Motor neuron (in vitro differentiated cells): Measurements from ENCODE around the gene CAP1. TPM values are rescaled to one million over a fixed set of nuclear protein-coding genes. Genes with fewer than 3 reads are reported as not detected.
"Not testable (repeated sequence)": the region's sequence is repeated elsewhere in the genome, so short reads cannot be mapped to it uniquely, and the experiment has no call there.

Experiments used
- ATAC-seq, 8 experiments: fragments of 200-7000 bp; cut with Tn5 transposase; replicated peaks in 6 of 8; 2 replicates each; pipeline ENCODE4 v1.8.0; 2021; ENCODE audit warnings: mild to moderate bottlenecking in 8 of 8, moderate library complexity in 8 of 8
- H3K27ac ChIP-seq, 2 donors: fragments of 250-450 bp; sonication (Bioruptor Pico); 2 replicates each; pipeline ENCODE4 v1.9.0; 2021; ENCODE audit warnings: antibody characterized with exemption in 2 of 2, mild to moderate bottlenecking in 2 of 2, moderate library complexity in 1 of 2
- H3K4me1 ChIP-seq, 2 donors: fragments of 250-450 bp; sonication (Bioruptor Pico); replicated peaks in 1 of 2; 2 replicates each; pipeline ENCODE4 v1.6.1; 2021; ENCODE audit warnings: antibody characterized with exemption in 2 of 2, mild to moderate bottlenecking in 2 of 2, moderate library complexity in 1 of 2
- H3K4me3 ChIP-seq, 5 donors: fragments of 250-450 bp; sonication (Bioruptor Pico); 2 replicates each; pipeline ENCODE4 v1.9.0; 2021; ENCODE audit warnings: antibody characterized with exemption in 5 of 5, mild to moderate bottlenecking in 5 of 5, moderate library complexity in 4 of 5
- WGBS, 10 experiments: fragments of 450-650 bp; shearing (Covaris generic); methylation state at CpG; one replicate each; pipeline ENCODE4 v1.0.0; 2022; 5-methylcytosine and 5-hydroxymethylcytosine counted together
- in situ Hi-C, 9 experiments: fragments of 400-800 bp; cut with MboI; loops; one replicate each; pipeline ENCODE4 v1.15.0; 2021; ENCODE audit warnings: low sequenced_read_pairs in 9 of 9, low pct_unique_long_range_greater_than_20kb in 2 of 9; ENCODE audit not compliant: unreplicated experiment in 9 of 9
- total RNA-seq, 8 experiments: library from RNA; unstranded; fragments of 300-600 nt; gene quantifications; 2 replicates each; pipeline versions ENCODE4 v1.2.3 to v1.2.4, GENCODE V29; 2022

Gene CAP1
- total RNA-seq, 8 experiments from 2014 or later, result 120 to 220 (median 158) TPM

DNA sequence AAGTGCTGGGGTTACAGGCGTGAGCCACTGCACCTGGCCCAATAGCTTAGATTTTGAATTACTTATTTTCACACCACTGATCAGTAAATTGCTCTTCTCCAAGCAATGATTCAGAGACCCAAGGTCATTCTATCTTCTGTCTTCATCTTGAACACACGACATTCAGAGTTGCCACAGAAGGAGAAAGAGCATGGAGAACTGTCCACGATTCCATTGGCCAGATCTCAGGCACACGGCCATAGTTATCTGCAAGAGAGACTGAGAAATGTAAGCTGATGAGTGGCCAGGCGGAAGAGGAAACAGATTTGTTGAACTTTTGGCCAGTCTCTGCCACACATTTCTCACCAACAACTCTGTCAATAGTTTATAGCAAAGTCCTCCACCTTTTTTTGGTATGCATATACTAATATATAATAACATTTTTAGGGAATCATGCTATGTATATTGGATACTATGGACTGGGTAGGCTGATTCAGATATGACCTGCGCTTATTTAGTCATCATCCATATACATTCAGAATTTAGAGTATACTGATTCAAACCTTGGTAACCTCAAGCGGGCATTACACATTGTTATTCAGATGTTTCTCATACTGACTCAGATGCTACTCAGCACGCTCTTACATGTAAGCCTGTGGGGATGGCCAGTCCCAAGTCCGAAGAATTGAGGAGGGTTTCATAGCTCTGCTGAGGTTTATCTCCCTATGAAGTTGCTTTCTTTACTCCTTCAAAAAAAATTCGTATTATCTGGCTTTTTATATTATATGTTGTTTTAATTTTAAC is 25.5 kb upstream of the CAP1 start:
- H3K4me1 ChIP-seq, result no peaks in the 10 kb centered on the region
- in situ Hi-C loops, result no loop called here
- 0 to 80% (median 52%) methylated on average over 1 to 10 of the region's 10 CpGs for WGBS, 10 experiments
- no peak overlapping the region for H3K27ac ChIP-seq
- peak in 6 of 8 experiments; percentile 25 to 99 (median 51) for ATAC-seq
- no peak overlapping the region for H3K4me3 ChIP-seq

DNA sequence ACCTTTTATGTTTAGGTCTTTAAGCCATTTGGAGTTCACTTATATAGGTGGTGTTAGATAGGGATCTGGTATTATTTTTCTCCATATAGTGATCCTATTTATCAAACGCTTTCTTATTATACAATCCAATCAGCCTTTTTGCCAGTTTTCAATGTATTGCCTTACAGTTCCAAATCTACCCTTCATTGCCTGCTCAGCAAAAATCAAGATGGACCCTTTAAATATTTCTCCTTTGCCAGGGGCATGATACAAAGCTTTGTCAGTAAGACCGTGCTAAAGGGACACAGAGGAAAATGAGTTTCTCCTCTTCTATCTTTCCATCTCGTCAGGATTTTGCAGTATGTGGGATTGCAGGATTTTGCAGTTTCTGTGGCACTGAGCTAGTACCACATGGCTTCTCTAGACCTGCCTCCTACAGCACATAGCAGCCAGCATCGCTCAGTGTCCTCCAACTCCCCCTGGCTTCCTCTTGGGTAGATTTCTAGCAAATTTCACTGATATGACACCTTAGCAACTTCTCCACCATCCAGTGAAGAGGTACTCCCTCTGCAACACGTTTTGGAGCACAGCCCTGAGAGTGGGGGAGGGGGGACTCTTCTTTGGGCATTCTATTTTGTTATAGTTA is 22.5 kb upstream of the CAP1 start:
- WGBS, 10 experiments, result 33 to 87% (median 64%) methylated on average over 2 to 5 of the region's 5 CpGs
- no peak for ATAC-seq
- in situ Hi-C loops, result no loop called here
- Histone ChIP-seq H3K4me3 (no peak overlapping the region), H3K4me1 (no peaks in the 10 kb centered on the region), H3K27ac (no peak overlapping the region)

DNA sequence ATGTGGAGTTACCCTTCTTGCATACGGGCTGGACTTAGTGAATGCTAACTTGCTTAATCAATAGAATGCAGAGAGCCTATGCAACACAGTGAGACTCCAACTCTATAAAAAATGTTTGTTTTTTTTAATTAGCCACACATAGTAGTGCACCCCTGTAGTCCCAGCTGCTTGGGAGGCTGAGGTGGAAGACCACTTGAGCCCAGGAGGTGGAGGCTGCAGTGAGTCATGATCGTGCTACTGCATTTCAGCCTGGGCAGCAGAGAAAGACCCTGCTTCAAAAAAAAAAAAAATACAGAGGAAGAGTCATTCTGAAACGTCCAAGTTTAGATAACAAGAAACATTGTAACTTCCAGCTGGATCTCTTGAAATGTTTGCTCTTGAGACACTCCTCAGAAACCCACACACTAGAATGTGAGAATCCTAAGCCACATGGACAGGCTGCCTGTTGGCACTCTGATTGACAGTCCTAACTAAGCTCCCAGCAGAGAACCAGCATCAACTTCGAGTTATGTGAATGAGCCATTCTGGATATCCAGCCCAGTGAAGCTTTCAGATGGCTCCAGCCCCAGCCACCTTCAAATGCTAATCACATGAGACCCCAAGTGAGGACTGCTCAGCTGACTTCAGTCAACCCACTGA is 20.0 kb upstream of the CAP1 start:
- ATAC-seq, result no peak
- WGBS, 10 experiments, result 14 to 86% (median 58%) methylated on average over 1 to 4 of the region's 4 CpGs; no CpG with 5 or more reads in 1 of the 10 experiments
- H3K4me3 ChIP-seq, result no peak overlapping the region
- no peak overlapping the region for H3K27ac ChIP-seq
- H3K4me1 ChIP-seq, result no peaks in the 10 kb centered on the region
- in situ Hi-C loops, result no loop called here

DNA sequence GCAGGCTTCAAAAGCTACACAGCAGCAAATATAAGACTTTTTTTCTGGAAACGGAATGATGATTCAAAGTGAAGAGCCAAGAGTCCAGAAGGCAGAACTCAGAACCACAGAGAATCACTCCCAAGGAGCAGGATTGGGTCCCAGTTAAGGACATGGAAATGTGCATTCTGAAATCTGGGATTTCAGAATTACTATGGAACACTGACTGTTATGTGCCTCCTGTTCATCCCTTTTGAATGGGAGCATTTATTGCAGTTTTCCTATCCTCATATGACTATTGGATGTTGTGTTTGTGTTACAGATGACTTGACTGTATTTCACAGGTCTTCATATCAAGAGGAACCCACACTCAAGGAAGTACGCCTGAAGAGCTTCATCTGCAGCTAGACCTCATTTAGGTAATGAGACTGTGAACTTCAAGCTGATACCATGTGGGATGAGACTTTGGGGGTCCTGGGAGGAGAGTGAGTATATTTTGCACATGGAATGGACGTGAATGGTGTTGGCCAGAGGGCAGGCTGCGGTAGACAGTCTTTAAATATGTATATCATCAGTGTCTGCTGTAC is 17.1 kb upstream of the CAP1 start:
- Histone ChIP-seq H3K4me1 (no peaks in the 10 kb centered on the region), H3K27ac (no peak overlapping the region), H3K4me3 (no peak overlapping the region)
- WGBS, 10 experiments, result 44 to 81% (median 70%) methylated on average over 2 to 4 of the region's 4 CpGs
- in situ Hi-C loops, result no loop called here
- ATAC-seq, result no peak

DNA sequence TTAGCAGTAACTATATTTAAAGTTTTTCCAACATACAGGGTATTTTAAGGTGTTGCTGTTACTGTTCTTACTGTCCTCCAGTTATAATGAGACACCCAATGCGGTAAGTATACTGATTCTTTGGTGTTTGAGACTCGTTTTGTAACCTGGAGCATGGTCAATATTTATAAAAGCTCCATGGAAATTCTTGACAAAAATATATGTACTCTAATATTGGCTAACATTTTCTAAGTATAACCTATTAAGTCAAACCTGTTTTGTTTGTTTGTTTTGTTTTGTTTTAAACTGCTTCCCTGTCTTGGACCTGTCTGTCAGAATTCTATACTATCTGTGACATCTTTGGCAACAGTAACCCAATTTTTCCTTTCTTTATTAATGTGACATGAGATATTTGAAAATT is 15.9 kb upstream of the CAP1 start:
- Histone ChIP-seq H3K4me1 (no peaks in the 10 kb centered on the region), H3K4me3 (no peak overlapping the region), H3K27ac (no peak overlapping the region)
- in situ Hi-C loops, result no loop called here
- ATAC-seq, result no peak
- WGBS, 10 experiments, result 17 to 79% (median 49%) methylated on average over 1 to 2 of the region's 2 CpGs

DNA sequence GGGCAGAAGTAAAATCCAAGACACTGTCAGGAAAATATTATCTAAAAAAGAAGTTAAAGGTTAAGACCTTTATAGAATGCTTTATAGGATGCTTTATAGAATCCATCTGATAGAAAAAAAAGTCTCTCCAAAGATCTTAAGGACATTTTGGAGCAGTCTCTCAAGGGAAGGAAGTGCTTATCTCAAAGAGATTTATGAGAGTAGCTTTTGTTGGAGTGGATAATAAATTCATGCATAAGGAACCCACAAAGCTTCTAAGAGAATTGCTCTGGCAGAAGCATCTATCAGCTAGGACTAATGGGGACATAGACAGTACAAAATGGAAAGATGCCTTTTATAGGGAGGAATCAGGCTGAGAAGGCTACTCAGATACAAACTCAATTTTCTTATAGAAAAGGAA is 12.9 kb upstream of the CAP1 start:
- no peak overlapping the region for H3K27ac ChIP-seq
- in situ Hi-C loops, result no loop called here
- no peak overlapping the region for H3K4me3 ChIP-seq
- no peak for ATAC-seq
- no peaks in the 10 kb centered on the region for H3K4me1 ChIP-seq

DNA sequence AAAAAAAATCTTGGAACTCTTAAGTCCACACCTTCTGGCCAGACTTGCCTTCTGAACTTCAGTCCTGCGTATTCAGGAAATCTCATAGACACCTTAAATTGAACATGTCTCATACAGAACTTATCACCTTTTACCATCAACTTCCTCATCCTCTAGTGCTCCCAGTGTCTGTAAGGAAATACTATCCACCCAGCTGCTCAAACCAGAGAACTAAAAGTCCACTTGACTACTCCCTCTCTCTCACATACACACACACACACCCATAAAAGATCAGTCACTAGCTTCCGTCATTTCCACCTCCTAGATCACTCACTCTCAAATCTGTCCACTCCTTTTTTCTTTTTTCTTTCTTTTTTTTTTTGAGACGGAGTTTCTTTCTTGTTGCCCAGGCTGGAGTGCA is 10.9 kb upstream of the CAP1 start:
- 61 to 97% (median 76%) methylated on average over 1 to 3 of the region's 3 CpGs; no CpG with 5 or more reads in 2 of the 10 experiments for WGBS, 10 experiments

DNA sequence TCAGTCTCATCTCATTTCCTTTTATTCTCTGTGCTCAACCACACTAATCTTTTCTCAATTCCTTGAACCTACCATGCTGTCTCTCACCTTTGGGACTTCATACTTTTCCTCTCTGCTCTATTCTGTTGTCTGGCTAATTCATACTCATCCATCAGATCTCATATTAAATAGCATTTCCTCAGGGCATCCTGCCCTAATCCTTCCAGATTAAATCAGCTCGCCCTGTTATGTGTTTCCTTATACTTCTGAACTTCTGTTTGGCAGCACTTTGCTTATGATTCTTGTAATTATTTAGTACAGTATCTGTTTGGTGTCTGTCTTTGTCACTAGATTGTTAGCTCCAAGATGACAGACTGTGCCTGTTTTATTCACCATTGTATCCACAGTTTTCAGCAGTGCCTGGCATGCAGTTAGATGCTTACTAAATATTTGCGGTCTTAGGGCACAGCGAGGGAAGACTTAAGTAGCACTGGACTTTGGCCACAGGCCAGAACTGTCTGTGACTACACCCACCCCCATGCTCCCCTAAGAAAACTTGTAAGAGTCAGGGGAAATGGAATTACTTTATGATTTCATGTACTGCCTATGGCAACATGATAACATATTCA is 9.9 kb upstream of the CAP1 start:
- 20 to 93% (median 79%) methylated on average over 1 to 3 of the region's 3 CpGs; no CpG with 5 or more reads in 1 of the 10 experiments for WGBS, 10 experiments
- peak in 1 of 8 experiments; percentile 31 for ATAC-seq
- H3K4me1 ChIP-seq, result no peaks in the 10 kb centered on the region
- in situ Hi-C loops, result no loop called here
- H3K27ac ChIP-seq, result no peak overlapping the region
- no peak overlapping the region for H3K4me3 ChIP-seq

More for the DNA sequence above, 10.9 kb upstream of the CAP1 start:
- no peaks in the 10 kb centered on the region for H3K4me1 ChIP-seq
- H3K4me3 ChIP-seq, result no peak overlapping the region
- no peak overlapping the region for H3K27ac ChIP-seq
- in situ Hi-C loops, result no loop called here
- peak in 2 of 8 experiments; percentile 39 to 65 for ATAC-seq

DNA sequence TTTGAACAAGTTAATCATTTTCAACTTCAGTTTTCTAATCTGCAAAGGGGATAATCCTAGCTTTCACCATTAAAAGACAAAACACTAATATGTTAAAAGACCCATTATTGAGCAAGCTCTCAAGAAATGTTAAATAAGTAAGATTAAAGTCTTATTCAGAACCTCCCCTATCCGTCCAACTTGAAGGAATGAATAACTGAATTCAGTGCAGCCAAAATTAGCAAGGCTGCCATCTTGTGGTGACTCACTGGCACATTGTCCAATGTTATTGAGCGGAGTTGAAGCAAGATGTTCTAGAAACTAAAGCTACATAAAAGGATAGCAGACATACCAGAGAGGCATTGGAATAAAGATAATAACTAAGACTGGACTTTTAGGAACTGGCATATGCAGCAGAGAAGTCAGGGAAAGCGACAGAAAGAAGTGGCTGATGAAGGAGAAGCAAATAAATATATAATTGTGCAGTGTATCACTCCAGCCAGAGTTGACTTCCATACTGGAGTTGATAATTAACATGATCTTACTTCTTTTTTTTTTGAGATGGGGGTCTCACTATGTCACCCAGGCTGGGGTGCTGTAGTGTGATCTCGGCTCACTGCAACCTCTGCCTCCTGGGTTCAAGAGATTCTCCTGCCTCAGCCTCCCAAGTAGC is 8.2 kb upstream of the CAP1 start:
- Histone ChIP-seq H3K4me3 (no peak overlapping the region), H3K4me1 (no peaks in the 10 kb centered on the region), H3K27ac (no peak overlapping the region)
- in situ Hi-C loops, result no loop called here
- WGBS, 10 experiments, result 0 to 70% (median 41%) methylated on average over 2 to 4 of the region's 4 CpGs
- peak in 7 of 8 experiments; percentile 55 to 98 (median 78) for ATAC-seq

DNA sequence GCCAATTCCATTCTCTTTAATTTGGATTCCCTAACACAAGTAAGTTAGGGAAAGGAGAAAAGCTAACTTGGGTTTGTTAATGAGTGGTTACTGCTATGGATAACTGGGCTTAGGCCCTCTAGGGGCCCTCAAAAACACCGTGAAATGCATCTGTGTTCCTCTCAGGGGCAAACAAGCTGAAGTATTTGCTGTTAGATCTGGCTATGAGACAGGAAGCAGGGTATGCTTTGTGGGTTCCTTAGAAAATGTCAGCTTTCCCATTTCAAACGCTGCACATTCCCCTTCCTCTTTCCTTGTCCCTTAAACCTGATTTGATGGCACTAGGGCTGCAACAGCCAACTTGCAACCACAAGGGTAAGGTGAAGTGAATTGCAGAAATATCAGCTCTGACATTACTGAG is 5.7 kb upstream of the CAP1 start:
- WGBS, 10 experiments, result 46 to 100% (median 80%) methylated on average over 1 to 2 of the region's 2 CpGs; no CpG with 5 or more reads in 4 of the 10 experiments
- in situ Hi-C loops, result no loop called here

DNA sequence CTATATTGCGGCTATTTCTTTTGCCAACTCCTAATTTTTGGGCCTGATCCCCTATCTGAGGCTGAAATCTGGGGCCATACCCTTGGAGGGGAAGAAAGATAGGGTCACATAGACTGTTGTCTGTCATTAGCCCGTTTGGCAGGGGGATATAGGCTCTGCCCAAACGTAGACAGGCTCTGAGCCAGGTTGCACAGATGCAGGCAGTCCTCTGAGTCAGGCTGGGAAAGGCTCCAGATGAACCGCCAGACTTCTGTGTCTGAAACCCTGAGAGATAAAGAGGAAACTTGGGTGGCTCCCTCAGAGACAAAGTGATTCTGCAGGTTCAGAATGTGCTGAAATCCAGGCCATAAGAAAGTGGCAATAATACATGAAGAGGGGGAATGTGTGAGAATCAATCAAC is 4.0 kb upstream of the CAP1 start:
- no peak overlapping the region for H3K4me3 ChIP-seq
- peaks cover 3% of the 10 kb centered on the region in 2 donors for H3K4me1 ChIP-seq
- WGBS, 10 experiments, result 0 to 100% (median 80%) methylated on average over 1 to 4 of the region's 4 CpGs; no CpG with 5 or more reads in 1 of the 10 experiments
- in situ Hi-C loops, result no loop called here
- ATAC-seq, result no peak
- no peak overlapping the region for H3K27ac ChIP-seq

More for the DNA sequence above, 5.7 kb upstream of the CAP1 start:
- Histone ChIP-seq H3K4me3 (no peak overlapping the region), H3K4me1 (no peaks in the 10 kb centered on the region), H3K27ac (no peak overlapping the region)
- ATAC-seq, result no peak

DNA sequence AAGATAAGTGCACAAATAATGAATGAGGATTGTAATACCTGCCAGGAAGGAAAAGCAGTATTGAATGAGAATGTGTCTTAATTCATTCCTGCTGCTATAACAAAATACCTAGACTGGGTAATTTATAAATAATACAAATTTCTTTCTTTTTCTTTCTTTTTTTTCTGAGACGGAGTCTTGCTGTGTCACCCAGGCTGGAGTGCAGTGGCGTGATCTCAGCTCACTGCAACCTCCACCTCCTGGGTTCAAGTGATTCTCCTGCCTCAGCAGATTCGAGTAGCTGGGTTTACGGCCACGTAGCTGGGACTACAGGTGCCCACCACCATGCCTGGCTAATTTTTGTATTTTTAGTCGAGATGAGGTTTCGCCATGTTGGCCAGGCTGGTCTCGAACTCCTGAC is 3.3 kb upstream of the CAP1 start:
- 83 to 100% (median 92%) methylated on average over 1 to 8 of the region's 8 CpGs; no CpG with 5 or more reads in 1 of the 10 experiments for WGBS, 10 experiments
- H3K4me3 ChIP-seq, H3K4me1 ChIP-seq, H3K27ac ChIP-seq, in situ Hi-C loops, ATAC-seq: not testable (repeated sequence)
